Esophagus mucosa (tissue), 1 donor: Measurements from ENCODE around the gene MRGPRX4. TPM values are rescaled to one million over a fixed set of nuclear protein-coding genes. Genes with fewer than 3 reads are reported as not detected.

Experiments
- ATAC-seq: fragments of 200-7000 bp; cut with Tn5 transposase; one replicate; pipeline ENCODE4 v1.9.1; 2020
- total RNA-seq: library from RNA; stranded (reverse); gene quantifications from one replicate; pipeline ENCODE4 v1.2.4, GENCODE V29; 2023
- donor health status: DM: yes; HTN: yes; CAD: no.

Gene MRGPRX4
- total RNA-seq, 1 donor from 2014 or later, result not detected

GRCh38 chr11:18221274-18221876 lies 48.7 kb downstream of the MRGPRX4 start:
- no peak for ATAC-seq

DNA sequence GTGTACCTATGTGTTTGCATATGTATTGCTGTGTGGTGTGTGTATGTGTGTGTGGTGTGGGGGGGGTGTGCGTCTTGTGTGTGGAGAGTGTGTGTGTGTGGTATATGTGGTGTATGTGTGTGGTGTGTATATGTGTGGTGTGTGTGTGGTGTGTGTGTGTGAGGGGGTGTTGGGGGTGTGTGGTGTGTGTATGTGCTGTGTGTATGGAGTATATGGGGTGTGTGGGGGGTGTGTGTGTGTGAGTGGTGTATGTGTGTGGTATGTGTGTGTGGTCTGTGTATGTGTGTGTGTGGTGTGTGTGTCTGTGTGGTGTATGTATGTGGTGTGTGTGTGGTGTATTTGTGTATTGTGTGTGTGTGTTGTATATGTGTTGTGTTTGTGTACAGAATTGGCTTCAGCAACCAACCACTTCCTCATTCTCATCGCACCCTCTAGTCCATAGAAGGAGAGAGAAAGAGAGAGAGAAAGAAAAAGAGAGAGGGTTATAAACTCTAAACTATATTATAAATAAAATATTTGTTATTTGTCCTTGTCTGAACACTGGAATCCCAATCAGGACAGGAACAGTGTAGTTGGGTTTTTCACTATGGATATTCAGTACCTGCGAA lies 50.3 kb downstream of the MRGPRX4 start:
- peak; percentile 11 for ATAC-seq

Other genes starting within 250 kb of the MRGPRX4 start
- 17.1 TPM for gene SERGEF, start 159.8 kb upstream of the MRGPRX4 start, total RNA-seq
- 0.08 TPM for gene TPH1, start 126.6 kb upstream of the MRGPRX4 start, total RNA-seq
- gene SAAL1, start 66.8 kb upstream of the MRGPRX4 start, total RNA-seq, result 10.4 TPM
- 1.9 TPM for gene MRGPRX3, start 40.3 kb upstream of the MRGPRX4 start, total RNA-seq
- 0.64 TPM for gene SAA4, start 64.0 kb downstream of the MRGPRX4 start, total RNA-seq
- 19.0 TPM for gene SAA2, start 75.8 kb downstream of the MRGPRX4 start, total RNA-seq
- gene SAA1, start 93.4 kb downstream of the MRGPRX4 start, total RNA-seq, result 56.2 TPM
- 12.3 TPM for gene HPS5, start 149.3 kb downstream of the MRGPRX4 start, total RNA-seq
- gene GTF2H1, start 149.7 kb downstream of the MRGPRX4 start, total RNA-seq, result 33.9 TPM
- 564 TPM for gene LDHA, start 221.7 kb downstream of the MRGPRX4 start, total RNA-seq
- not detected for gene LDHC, start 239.5 kb downstream of the MRGPRX4 start, total RNA-seq